GM12878 (cell line): ENCODE measurements around the gene DCDC2. TPM values are rescaled to one million over a fixed set of nuclear protein-coding genes. Genes with fewer than 3 reads are reported as not detected.

ENCODE experiments used
- ATAC-seq: fragments of 200-7000 bp; cut with Tn5 transposase; 3 replicates; pipeline ENCODE4 v1.9.1; 2020; ENCODE audit warnings: mild to moderate bottlenecking, moderate library complexity
- BruUV-seq: library from RNA; stranded (reverse); fragments of 400-500 nt; replicated peaks from 2 replicates; lab custom pipeline; 2021; lab: Mats Ljungman, UMichigan
- CTCF ChIA-PET: fragments of 300-600 bp; sonication (Branson Sonifier 250); formaldehyde crosslinking; extraction: SDS; loops from one replicate; lab custom pipeline; 2021; ENCODE audit warnings: inconsistent platforms; lab: Yijun Ruan, JAX
- POLR2A ChIA-PET: fragments of 350-600 bp; formaldehyde crosslinking; extraction: SDS; loops from one replicate; lab custom pipeline; 2021; ENCODE audit warnings: inconsistent platforms; lab: Charles Lee
- RAD21 ChIA-PET: fragments of 300-600 bp; sonication (Branson Sonifier 250); formaldehyde crosslinking; loops from one replicate; lab custom pipeline; 2023; ENCODE audit warnings: antibody characterized with exemption; ENCODE audit not compliant: unreplicated experiment; lab: Charles Lee
- SMC1A ChIA-PET: fragments of 300-600 bp; sonication (Branson Sonifier 250); formaldehyde crosslinking; loops from one replicate; lab custom pipeline; 2023; ENCODE audit not compliant: unreplicated experiment, uncharacterized antibody; lab: Charles Lee
- DNase-seq: peaks from one replicate; pipeline ENCODE4 v3.0.0-alpha.2; 2011; ENCODE audit warnings: low read depth, low spot score
- FAIRE-seq: peaks from 3 replicates; lab custom pipeline; 2011; peaks lifted over from hg19 to GRCh38; lab: Jason Lieb, UNC
- H2AFZ ChIP-seq: 2 replicates; pipeline ENCODE4 v1.6.0; 2011; ENCODE audit warnings: low read depth, low read length, control low read depth; ENCODE audit not compliant: control insufficient read depth
- H3K27ac ChIP-seq: 2 replicates; pipeline ENCODE4 v1.5.1; 2011; ENCODE audit warnings: control low read depth; ENCODE audit not compliant: control insufficient read depth, insufficient read depth
- H3K27me3 ChIP-seq, 2 experiments: replicated peaks in 1 of 2; 2 replicates each; pipeline versions ENCODE4 v1.6.0 to v1.6.1; 2011; ENCODE audit warnings: low read length in 1 of 2; ENCODE audit not compliant: control insufficient read depth in 2 of 2, insufficient read depth in 2 of 2
- H3K36me3 ChIP-seq, 2 experiments: 2 replicates each; pipeline ENCODE4 v1.5.1; 2011; ENCODE audit warnings: low read length in 1 of 2; ENCODE audit not compliant: control insufficient read depth in 2 of 2, insufficient read depth in 2 of 2
- H3K4me1 ChIP-seq: 2 replicates; pipeline ENCODE4 v1.6.1; 2011; ENCODE audit warnings: mild to moderate bottlenecking, low read length, moderate library complexity, mixed read lengths; ENCODE audit not compliant: control insufficient read depth, insufficient read depth
- H3K4me2 ChIP-seq: 2 replicates; pipeline ENCODE4 v1.6.0; 2011; ENCODE audit warnings: control low read depth; ENCODE audit not compliant: control insufficient read depth, insufficient read depth
- H3K4me3 ChIP-seq: fragments of 200-600 bp; sonication (generic); 2 replicates; pipeline ENCODE4 v1.5.1; 2016
- H3K79me2 ChIP-seq: 2 replicates; pipeline ENCODE4 v1.6.0; 2011; ENCODE audit warnings: low read length; ENCODE audit not compliant: control insufficient read depth, insufficient read depth
- H3K9ac ChIP-seq: 2 replicates; pipeline ENCODE4 v1.8.0; 2011; ENCODE audit warnings: low read length, control low read depth, mixed read lengths; ENCODE audit not compliant: control insufficient read depth, insufficient read depth
- H3K9me3 ChIP-seq: replicated peaks from 3 replicates; pipeline ENCODE4 v1.5.1; 2011; ENCODE audit warnings: mild to moderate bottlenecking, low read length; ENCODE audit not compliant: control insufficient read depth, insufficient read depth
- H4K20me1 ChIP-seq: 2 replicates; pipeline ENCODE4 v1.6.0; 2011; ENCODE audit not compliant: control insufficient read depth, insufficient read depth
- ATF7 ChIP-seq: fragments of 450-650 bp; IDR thresholded peaks from 2 replicates; pipeline ENCODE4 v1.6.1; 2016; ENCODE audit warnings: low read depth, mild to moderate bottlenecking
- BACH1 ChIP-seq: fragments of 450-650 bp; IDR thresholded peaks from 2 replicates; pipeline ENCODE4 v1.6.1; 2017; ENCODE audit warnings: mild to moderate bottlenecking, borderline replicate concordance
- CHD1 ChIP-seq: IDR thresholded peaks from 2 replicates; pipeline ENCODE4 v1.6.1; 2012; ENCODE audit warnings: low read depth, low read length, improper control_type of control experiment
- EP300 ChIP-seq, 2 experiments: fragments of 150-350 bp in 1 of 2; IDR thresholded peaks; 2 replicates each; pipeline ENCODE4 v1.6.1; 2011 to 2012; ENCODE audit warnings: low read depth in 2 of 2, low read length in 2 of 2, borderline replicate concordance in 1 of 2, improper control_type of control experiment in 1 of 2, inconsistent platforms in 1 of 2; ENCODE audit not compliant: control insufficient read depth in 1 of 2
- JUND ChIP-seq: IDR thresholded peaks from 2 replicates; pipeline ENCODE4 v1.6.1; 2012; ENCODE audit warnings: low read depth, mild to moderate bottlenecking, low read length, improper control_type of control experiment, moderate library complexity
- KLF5 ChIP-seq: fragments of 450-650 bp; IDR thresholded peaks from 2 replicates; pipeline ENCODE4 v1.6.1; 2014; ENCODE audit warnings: mild to moderate bottlenecking; ENCODE audit not compliant: partially characterized antibody
- NR2F1 ChIP-seq: fragments of 450-650 bp; conservative IDR thresholded peaks from 2 replicates; pipeline ENCODE4 v1.6.1; 2017; ENCODE audit warnings: mild to moderate bottlenecking
- PML ChIP-seq: IDR thresholded peaks from 2 replicates; pipeline ENCODE4 v1.6.1; 2012; ENCODE audit warnings: low read length, inconsistent platforms
- ZNF24 ChIP-seq: fragments of 450-650 bp; IDR thresholded peaks from 2 replicates; pipeline ENCODE4 v1.6.1; 2017; ENCODE audit warnings: antibody characterized with exemption, mild to moderate bottlenecking
- ZNF274 ChIP-seq: IDR thresholded peaks from one replicate; pipeline ENCODE4 v1.8.0; 2011; ENCODE audit not compliant: insufficient read length, insufficient read depth
- ZNF384 ChIP-seq: IDR thresholded peaks from 2 replicates; pipeline ENCODE4 v1.6.1; 2012; ENCODE audit warnings: low read depth, mild to moderate bottlenecking, low read length, improper control_type of control experiment, borderline replicate concordance
- ZZZ3 ChIP-seq: IDR thresholded peaks from 2 replicates; pipeline ENCODE4 v1.6.1; 2011; ENCODE audit warnings: low read depth; ENCODE audit not compliant: control insufficient read depth, insufficient read length
- WGBS: methylation state at CpG from one replicate; pipeline ENCODE4 v1.1.6; 2016; ENCODE audit warnings: low lambda C conversion rate; ENCODE audit not compliant: insufficient replicate concordance, insufficient coverage; ENCODE audit errors: missing lambda C conversion rate; 5-methylcytosine and 5-hydroxymethylcytosine counted together
- in situ Hi-C: fragments of 300-500 bp; cut with MboI; formaldehyde crosslinking; loops from 9 replicates; pipeline ENCODE4 v1.14.3; 2018; ENCODE audit warnings: mixed read lengths
- intact Hi-C: fragments of 100-400 bp; cut with micrococcal nuclease; formaldehyde crosslinking; loops from one replicate; pipeline ENCODE4 v1.14.2; 2022; ENCODE audit not compliant: unreplicated experiment
- polyA plus RNA-seq, 11 experiments: library from polyadenylated mRNA; depleted of rRNA in 4 of 11; unstranded in 6 of 11; stranded (reverse) in 5 of 11; fragments of >200 nt; fragmentation: Nextera tagmentation in 4 of 11; fragmentation: Illumina TruSeq in 1 of 11; extraction: Ambion mirVana in 4 of 11; extraction: Trizol in 1 of 11; gene quantifications; 1 replicate in 1 of 11; 2 replicates in 10 of 11; pipeline versions ENCODE4 v1.2.1 to v1.2.3, GENCODE V29; 2011 to 2016; ENCODE audit warnings: inconsistent platforms in 2 of 11, missing spikeins in 2 of 11, low read depth in 1 of 11
- total RNA-seq, 4 experiments: library from RNA; depleted of rRNA in 3 of 4; stranded (reverse); fragments of >200 nt in 3 of 4; fragmentation: Illumina TruSeq in 1 of 4; extraction: Trizol in 1 of 4; gene quantifications; 2 replicates each; pipeline versions ENCODE4 v1.2.1 to v1.2.3, GENCODE V29; 2013 to 2021
- TF ChIP-seq, protein P1 (sequence below): fragments of 450-650 bp; IDR thresholded peaks from 2 replicates; pipeline ENCODE4 v1.6.1; 2017; ENCODE audit warnings: mild to moderate bottlenecking
- TF ChIP-seq, protein P2 (sequence below): IDR thresholded peaks from 2 replicates; pipeline ENCODE4 v1.6.1; 2012; ENCODE audit warnings: mild to moderate bottlenecking, low read depth, low read length
- TF ChIP-seq, protein P3 (sequence below): fragments of 450-650 bp; formaldehyde crosslinking; IDR thresholded peaks from 2 replicates; pipeline ENCODE4 v1.4.0; 2022; ENCODE audit warnings: mild to moderate bottlenecking, moderate library complexity
- TF ChIP-seq, protein P4 (sequence below): IDR thresholded peaks from 2 replicates; pipeline ENCODE4 v1.6.1; 2012; ENCODE audit warnings: low read depth, low read length, improper control_type of control experiment

The DCDC2 gene
- total and polyA plus RNA-seq, 10 of the 15 experiments (the other 5 are each of a cell fraction or from before 2014, with no cell fraction given) = under 0.01 to 0.03 TPM; not detected in 8

DNA sequence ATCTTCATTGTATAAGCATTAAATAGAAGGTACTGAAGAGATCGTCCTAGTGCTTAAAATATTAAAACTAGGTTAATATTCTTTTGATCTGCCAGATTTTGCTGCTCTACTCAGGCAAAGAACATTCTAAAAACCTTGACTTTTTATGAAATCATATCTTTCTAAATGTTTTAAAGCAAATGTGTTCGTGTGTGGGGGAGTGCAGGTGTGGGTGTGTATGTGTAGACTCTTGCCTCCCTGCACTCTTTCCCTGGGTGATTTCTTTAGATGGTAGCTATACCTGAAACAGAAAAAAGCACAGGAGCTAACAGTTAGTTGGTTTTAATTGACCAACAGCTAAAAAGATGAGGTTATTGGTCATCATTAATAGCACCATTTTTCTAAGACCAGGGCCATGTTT lies 226.1 kb downstream of the DCDC2 start:
- in situ Hi-C loops = no loop called here
- H2AFZ ChIP-seq = no peak overlapping the region
- ChIA-PET SMC1A (no interaction called here), POLR2A (no interaction called here), RAD21 (no interaction called here), CTCF (no interaction called here)
- H3K27ac ChIP-seq = no peak overlapping the region
- intact Hi-C loops = no loop called here
- no peak overlapping the region for H3K4me2 ChIP-seq
- no peaks in the 10 kb centered on the region for H3K4me1 ChIP-seq
- H3K9ac ChIP-seq = no peak overlapping the region
- no peaks in the 10 kb centered on the region for H4K20me1 ChIP-seq
- DNase-seq = no peak
- no peak overlapping the region for H3K4me3 ChIP-seq
- no peaks in the 10 kb centered on the region for H3K27me3 ChIP-seq
- no peaks in the 10 kb centered on the region for H3K79me2 ChIP-seq
- no TSS peak for BruUV-seq
- ATAC-seq = no peak
- 3% methylated on average over 2 of the region's 2 CpGs for WGBS
- no peaks in the 10 kb centered on the region for H3K9me3 ChIP-seq
- H3K36me3 ChIP-seq = no peaks in the 10 kb centered on the region
- FAIRE-seq = no peak
- TF ChIP-seq ATF7 = no peak
- no peak for TF ChIP-seq ZNF24
- TF ChIP-seq BACH1 = no peak
- TF ChIP-seq, protein P1, sequence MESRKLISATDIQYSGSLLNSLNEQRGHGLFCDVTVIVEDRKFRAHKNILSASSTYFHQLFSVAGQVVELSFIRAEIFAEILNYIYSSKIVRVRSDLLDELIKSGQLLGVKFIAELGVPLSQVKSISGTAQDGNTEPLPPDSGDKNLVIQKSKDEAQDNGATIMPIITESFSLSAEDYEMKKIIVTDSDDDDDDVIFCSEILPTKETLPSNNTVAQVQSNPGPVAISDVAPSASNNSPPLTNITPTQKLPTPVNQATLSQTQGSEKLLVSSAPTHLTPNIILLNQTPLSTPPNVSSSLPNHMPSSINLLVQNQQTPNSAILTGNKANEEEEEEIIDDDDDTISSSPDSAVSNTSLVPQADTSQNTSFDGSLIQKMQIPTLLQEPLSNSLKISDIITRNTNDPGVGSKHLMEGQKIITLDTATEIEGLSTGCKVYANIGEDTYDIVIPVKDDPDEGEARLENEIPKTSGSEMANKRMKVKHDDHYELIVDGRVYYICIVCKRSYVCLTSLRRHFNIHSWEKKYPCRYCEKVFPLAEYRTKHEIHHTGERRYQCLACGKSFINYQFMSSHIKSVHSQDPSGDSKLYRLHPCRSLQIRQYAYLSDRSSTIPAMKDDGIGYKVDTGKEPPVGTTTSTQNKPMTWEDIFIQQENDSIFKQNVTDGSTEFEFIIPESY = no peak
- TF ChIP-seq KLF5 = no peak
- no peak for TF ChIP-seq CHD1
- TF ChIP-seq ZNF274 = no peak
- no peak for TF ChIP-seq EP300 (IDR thresholded peaks at IDR 0.05; ENCODE audit: borderline replicate concordance in 1 of 2, control insufficient read depth in 1 of 2, low read depth in 2 of 2, low read length in 2 of 2)
- TF ChIP-seq, protein P2, sequence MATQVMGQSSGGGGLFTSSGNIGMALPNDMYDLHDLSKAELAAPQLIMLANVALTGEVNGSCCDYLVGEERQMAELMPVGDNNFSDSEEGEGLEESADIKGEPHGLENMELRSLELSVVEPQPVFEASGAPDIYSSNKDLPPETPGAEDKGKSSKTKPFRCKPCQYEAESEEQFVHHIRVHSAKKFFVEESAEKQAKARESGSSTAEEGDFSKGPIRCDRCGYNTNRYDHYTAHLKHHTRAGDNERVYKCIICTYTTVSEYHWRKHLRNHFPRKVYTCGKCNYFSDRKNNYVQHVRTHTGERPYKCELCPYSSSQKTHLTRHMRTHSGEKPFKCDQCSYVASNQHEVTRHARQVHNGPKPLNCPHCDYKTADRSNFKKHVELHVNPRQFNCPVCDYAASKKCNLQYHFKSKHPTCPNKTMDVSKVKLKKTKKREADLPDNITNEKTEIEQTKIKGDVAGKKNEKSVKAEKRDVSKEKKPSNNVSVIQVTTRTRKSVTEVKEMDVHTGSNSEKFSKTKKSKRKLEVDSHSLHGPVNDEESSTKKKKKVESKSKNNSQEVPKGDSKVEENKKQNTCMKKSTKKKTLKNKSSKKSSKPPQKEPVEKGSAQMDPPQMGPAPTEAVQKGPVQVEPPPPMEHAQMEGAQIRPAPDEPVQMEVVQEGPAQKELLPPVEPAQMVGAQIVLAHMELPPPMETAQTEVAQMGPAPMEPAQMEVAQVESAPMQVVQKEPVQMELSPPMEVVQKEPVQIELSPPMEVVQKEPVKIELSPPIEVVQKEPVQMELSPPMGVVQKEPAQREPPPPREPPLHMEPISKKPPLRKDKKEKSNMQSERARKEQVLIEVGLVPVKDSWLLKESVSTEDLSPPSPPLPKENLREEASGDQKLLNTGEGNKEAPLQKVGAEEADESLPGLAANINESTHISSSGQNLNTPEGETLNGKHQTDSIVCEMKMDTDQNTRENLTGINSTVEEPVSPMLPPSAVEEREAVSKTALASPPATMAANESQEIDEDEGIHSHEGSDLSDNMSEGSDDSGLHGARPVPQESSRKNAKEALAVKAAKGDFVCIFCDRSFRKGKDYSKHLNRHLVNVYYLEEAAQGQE = no peak
- TF ChIP-seq, protein P3, sequence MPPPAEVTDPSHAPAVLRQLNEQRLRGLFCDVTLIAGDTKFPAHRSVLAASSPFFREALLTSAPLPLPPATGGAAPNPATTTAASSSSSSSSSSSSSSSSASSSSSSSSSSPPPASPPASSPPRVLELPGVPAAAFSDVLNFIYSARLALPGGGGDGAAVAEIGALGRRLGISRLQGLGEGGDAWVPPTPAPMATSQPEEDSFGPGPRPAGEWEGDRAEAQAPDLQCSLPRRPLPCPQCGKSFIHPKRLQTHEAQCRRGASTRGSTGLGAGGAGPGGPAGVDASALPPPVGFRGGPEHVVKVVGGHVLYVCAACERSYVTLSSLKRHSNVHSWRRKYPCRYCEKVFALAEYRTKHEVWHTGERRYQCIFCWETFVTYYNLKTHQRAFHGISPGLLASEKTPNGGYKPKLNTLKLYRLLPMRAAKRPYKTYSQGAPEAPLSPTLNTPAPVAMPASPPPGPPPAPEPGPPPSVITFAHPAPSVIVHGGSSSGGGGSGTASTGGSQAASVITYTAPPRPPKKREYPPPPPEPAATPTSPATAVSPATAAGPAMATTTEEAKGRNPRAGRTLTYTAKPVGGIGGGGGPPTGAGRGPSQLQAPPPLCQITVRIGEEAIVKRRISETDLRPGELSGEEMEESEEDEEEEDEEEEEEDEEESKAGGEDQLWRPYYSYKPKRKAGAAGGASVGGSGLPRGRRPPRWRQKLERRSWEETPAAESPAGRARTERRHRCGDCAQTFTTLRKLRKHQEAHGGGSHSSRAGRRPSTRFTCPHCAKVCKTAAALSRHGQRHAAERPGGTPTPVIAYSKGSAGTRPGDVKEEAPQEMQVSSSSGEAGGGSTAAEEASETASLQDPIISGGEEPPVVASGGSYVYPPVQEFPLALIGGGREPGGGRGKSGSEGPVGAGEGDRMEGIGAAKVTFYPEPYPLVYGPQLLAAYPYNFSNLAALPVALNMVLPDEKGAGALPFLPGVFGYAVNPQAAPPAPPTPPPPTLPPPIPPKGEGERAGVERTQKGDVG (CRISPR knock-in tag) = no peak
- TF ChIP-seq PML = no peak
- TF ChIP-seq NR2F1 = no peak
- no peak for TF ChIP-seq ZNF384
- no peak for TF ChIP-seq JUND
- TF ChIP-seq, protein P4, sequence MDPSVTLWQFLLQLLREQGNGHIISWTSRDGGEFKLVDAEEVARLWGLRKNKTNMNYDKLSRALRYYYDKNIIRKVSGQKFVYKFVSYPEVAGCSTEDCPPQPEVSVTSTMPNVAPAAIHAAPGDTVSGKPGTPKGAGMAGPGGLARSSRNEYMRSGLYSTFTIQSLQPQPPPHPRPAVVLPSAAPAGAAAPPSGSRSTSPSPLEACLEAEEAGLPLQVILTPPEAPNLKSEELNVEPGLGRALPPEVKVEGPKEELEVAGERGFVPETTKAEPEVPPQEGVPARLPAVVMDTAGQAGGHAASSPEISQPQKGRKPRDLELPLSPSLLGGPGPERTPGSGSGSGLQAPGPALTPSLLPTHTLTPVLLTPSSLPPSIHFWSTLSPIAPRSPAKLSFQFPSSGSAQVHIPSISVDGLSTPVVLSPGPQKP = no peak
- TF ChIP-seq ZZZ3 = no peak
